GM20000 (cell line): ENCODE measurements around the gene MBOAT7.

Experiments
- DNase-seq: peaks from one replicate; pipeline ENCODE4 v3.0.0; 2012; ENCODE audit warnings: low spot score
- TF ChIP-seq, protein P1 (sequence below): IDR thresholded peaks from 2 replicates; pipeline ENCODE4 v1.5.1; 2012; ENCODE audit warnings: mild to moderate bottlenecking, control low read depth; ENCODE audit errors: extremely low read depth, missing control alignments

MBOAT7 gene

DNA sequence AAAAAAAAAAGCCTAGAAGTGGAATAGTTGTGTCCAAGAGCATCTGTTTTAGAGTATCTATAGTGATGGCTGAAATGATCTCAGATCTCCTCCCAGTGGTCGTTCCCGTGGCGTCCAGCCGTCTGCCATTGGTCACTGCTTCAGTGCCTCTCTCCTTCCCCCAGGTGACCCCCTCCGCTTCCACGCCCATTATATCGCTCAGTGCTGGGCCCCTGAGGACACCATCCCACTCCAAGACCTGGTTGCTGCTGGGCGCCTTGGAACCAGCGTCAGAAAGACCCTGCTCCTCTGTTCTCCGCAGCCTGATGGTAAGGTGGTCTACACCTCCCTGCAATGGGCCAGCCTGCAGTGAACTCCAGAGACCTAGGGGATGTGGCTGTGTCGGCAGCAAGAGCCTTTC is 3.6 kb upstream of the MBOAT7 start:
- TF ChIP-seq, protein P1, sequence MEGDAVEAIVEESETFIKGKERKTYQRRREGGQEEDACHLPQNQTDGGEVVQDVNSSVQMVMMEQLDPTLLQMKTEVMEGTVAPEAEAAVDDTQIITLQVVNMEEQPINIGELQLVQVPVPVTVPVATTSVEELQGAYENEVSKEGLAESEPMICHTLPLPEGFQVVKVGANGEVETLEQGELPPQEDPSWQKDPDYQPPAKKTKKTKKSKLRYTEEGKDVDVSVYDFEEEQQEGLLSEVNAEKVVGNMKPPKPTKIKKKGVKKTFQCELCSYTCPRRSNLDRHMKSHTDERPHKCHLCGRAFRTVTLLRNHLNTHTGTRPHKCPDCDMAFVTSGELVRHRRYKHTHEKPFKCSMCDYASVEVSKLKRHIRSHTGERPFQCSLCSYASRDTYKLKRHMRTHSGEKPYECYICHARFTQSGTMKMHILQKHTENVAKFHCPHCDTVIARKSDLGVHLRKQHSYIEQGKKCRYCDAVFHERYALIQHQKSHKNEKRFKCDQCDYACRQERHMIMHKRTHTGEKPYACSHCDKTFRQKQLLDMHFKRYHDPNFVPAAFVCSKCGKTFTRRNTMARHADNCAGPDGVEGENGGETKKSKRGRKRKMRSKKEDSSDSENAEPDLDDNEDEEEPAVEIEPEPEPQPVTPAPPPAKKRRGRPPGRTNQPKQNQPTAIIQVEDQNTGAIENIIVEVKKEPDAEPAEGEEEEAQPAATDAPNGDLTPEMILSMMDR = no peak
- no peak for DNase-seq

DNA sequence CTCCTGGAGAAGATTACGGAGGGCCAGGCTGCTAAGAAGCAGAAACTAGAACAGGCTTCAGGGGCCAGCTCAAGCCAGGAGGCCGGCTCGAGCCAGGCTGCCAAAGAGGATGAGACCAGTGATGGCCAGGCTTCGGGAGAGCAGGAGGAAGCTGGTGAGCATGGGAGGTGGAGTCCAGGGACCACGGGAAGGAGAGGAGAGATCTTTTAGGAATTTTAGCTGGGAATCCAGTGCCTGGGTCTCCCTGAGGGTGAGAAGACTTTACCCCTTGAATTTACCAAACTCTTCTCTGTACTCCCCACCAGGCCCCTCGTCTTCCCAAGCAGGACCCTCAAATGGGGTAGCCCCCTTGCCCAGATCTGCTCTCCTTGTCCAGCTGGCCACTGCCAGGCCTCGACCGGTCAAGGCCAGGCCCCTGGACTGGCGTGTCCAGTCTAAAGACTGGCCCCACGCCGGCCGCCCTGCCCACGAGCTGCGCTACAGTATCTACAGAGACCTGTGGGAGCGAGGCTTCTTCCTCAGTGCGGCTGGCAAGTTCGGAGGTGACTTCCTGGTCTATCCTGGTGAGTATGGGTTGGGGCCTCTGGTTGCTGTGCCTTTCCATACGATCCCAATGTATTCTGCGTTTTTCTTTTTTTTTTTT is 2.6 kb upstream of the MBOAT7 start:
- DNase-seq = no peak
- TF ChIP-seq, protein P1 = no peak

DNA sequence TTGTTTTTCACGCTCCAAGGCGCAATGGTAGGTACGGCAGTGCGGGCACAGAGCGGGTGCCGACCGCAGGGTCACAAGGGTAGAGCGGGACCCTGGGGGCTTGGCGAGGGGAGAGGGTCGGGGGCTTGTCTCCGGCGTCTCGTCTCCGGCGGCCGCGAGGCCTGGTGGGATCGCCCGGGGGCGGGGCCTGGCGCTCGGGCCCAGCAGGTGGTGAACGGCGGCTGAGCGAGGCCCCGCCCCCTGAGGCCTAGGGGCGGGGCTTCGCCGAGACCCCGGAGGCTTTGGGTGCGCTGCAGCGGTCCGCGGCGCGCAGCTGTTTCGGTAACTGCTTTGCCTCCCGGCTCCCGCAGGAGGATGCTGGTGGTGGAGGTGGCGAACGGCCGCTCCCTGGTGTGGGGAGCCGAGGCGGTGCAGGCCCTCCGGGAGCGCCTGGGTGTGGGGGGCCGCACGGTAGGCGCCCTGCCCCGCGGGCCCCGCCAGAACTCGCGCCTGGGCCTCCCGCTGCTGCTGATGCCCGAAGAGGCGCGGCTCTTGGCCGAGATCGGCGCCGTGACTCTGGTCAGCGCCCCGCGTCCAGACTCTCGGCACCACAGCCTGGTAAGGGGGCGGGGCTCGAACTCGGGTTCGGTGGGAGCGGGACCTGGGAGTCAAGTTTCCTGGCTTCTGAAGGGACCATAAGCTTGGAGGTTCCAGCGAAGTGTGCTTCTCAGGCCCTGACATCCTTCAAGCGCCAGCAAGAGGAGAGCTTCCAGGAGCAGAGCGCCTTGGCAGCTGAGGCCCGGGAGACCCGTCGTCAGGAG is 1.8 kb upstream of the MBOAT7 start, which contains the start of gene TSEN34:
TSS of gene TSEN34 (plus strand) at position 298 of the 800 bp plus-strand sequence. CDS start at position 355, 57 bp downstream.
- TF ChIP-seq, protein P1 = no peak

DNA sequence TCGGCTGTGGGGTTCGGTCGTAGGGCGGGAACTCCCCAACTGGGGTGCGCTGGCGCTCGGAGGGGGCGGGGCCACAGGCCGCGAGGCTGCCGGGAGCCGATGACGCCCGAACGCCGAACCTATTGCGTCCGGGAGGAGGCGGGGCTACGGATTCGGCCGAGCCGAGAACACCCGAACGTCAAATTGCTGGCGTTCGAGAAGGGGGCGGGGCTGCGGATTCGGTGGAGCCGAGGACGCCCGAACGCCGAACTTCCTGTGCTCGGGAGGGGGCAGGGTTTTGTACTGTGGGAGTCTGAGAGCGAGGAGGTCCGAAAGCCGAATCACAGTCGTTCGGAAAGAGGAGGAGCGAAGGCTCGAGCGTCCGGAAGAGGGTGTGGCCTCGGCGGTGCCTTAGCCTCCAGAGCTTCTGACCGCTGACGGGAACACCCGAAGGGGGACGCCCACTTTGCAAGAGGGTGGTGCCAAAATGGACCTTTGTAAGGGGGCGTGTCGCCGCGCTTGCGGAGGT is 1.2 kb upstream of the MBOAT7 start:
- peak; percentile 93 for DNase-seq
- TF ChIP-seq, protein P1 = no peak

More for the DNA sequence above, 1.8 kb upstream of the MBOAT7 start, which contains the start of gene TSEN34:
- DNase-seq = peak; percentile 89

DNA sequence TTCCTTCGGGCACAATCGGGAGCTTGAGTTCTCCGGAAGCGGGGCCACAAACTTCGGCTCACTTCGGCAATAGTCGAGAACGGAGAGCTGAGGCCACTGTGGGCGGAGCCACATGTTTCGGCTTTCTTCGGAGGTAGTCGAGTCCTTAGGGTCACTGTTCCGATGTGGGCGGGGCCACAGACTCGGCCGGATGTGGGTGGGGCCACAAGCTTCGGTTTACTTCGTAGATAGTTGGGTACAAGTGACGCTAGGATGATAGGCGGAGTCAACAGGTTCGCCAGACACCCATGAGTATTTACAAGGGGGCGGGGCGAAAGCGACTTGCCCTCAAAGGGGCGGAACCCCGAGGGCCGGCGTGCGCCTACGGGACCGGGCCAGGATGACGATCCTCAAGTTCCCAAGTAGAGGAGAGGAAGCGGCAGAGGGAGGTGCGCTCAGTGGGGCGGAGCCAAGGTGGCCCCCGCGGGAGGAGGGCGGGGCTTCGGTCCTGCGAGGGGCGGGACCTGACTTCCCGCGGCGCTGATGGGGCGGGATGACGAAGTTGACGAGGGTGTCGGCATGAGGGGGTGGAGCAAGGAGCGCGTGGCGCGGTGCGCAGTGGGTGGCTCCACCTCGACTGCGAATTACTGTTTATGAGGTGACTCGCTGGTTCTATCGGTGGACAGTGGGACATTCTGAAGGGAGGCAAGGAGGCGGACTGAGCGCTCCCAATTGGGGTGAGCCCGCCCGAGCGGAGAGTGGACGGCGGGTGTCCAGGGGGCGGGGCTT is 539 bp upstream of the MBOAT7 start:
- TF ChIP-seq, protein P1 = no peak
- DNase-seq = peak; percentile 98

DNA sequence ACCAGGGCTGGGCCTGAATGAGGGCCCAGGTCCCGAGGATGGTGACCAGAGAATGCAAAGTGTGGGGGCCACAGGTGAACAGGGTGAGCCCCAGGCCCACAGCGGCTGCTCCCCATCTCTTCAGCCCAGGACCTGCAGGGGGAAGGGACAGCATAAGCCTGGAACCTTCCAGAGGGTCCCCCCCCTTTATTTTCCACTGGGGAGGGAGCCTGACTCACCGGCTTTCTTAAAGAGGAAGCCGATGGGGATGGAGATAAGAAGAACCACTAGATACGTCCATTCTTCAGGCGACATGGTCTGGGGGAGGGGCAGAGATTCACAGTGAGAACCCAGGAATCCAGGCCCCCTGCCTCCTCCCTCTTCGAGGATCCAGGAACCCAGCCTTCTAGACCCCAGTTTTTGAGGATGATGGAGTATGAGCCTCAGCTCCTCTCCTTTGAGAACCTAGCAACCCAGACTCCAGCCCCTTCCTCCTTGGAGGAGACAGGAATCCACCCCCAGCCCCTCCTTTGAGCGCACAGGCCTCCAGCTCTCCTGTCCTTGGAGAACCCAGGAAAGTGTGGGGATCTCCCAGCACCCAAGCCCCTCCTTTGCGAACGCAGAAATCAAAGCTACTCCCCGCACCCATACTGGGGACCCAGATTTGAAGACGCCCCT is 1.0 kb downstream of the MBOAT7 start:
- TF ChIP-seq, protein P1 = no peak
- no peak for DNase-seq
